GM23338 (cell line): ENCODE results near the gene GRIK5.

Experiments used
- CREB1 ChIP-seq: fragments of 250-450 bp; sonication (Bioruptor Pico); IDR thresholded peaks from 2 replicates; pipeline ENCODE4 v1.5.0; 2020; ENCODE audit warnings: low read depth, mild to moderate bottlenecking, moderate library complexity
- ETS1 ChIP-seq: IDR thresholded peaks from 2 replicates; pipeline ENCODE4 v1.6.1; 2016; ENCODE audit warnings: antibody characterized with exemption
- EZH2 ChIP-seq: fragments of 200-600 bp; sonication (generic); IDR thresholded peaks from one replicate; pipeline ENCODE4 v1.8.0; 2017; ENCODE audit warnings: antibody characterized with exemption, mild to moderate bottlenecking, low read depth; ENCODE audit not compliant: unreplicated experiment
- EZH2phosphoT487 ChIP-seq: fragments of 200-600 bp; sonication (generic); IDR thresholded peaks from one replicate; pipeline ENCODE4 v1.8.1; 2018; ENCODE audit warnings: antibody characterized with exemption; ENCODE audit not compliant: unreplicated experiment
- JUNB ChIP-seq: IDR thresholded peaks from one replicate; pipeline ENCODE4 v1.6.1; 2016; ENCODE audit warnings: antibody characterized with exemption; ENCODE audit not compliant: unreplicated experiment
- POLR2AphosphoS5 ChIP-seq: IDR thresholded peaks from 2 replicates; pipeline ENCODE4 v1.6.1; 2016; ENCODE audit warnings: antibody characterized with exemption, low read depth
- ZNF331 ChIP-seq: fragments of 250-450 bp; sonication (Bioruptor Pico); IDR thresholded peaks from 2 replicates; pipeline ENCODE4 v1.5.0; 2020; ENCODE audit warnings: low read depth, mild to moderate bottlenecking, moderate library complexity
- TF ChIP-seq, protein P1 (sequence below), 2 experiments: fragments of 200-600 bp in 1 of 2; sonication (generic) in 1 of 2; conservative IDR thresholded peaks; 2 replicates each; pipeline versions ENCODE4 v1.5.1 to v1.6.1; 2016 to 2017; ENCODE audit warnings: antibody characterized with exemption in 2 of 2, low read depth in 2 of 2, mild to moderate bottlenecking in 2 of 2, moderate library complexity in 1 of 2
- TF ChIP-seq, protein P2 (sequence below): IDR thresholded peaks from one replicate; pipeline ENCODE4 v1.6.1; 2018; ENCODE audit warnings: antibody characterized with exemption; ENCODE audit not compliant: unreplicated experiment

GRCh38 chr19:41968751-41969595 is 101.0 kb downstream of the GRIK5 start:
- TF ChIP-seq, protein P1, sequence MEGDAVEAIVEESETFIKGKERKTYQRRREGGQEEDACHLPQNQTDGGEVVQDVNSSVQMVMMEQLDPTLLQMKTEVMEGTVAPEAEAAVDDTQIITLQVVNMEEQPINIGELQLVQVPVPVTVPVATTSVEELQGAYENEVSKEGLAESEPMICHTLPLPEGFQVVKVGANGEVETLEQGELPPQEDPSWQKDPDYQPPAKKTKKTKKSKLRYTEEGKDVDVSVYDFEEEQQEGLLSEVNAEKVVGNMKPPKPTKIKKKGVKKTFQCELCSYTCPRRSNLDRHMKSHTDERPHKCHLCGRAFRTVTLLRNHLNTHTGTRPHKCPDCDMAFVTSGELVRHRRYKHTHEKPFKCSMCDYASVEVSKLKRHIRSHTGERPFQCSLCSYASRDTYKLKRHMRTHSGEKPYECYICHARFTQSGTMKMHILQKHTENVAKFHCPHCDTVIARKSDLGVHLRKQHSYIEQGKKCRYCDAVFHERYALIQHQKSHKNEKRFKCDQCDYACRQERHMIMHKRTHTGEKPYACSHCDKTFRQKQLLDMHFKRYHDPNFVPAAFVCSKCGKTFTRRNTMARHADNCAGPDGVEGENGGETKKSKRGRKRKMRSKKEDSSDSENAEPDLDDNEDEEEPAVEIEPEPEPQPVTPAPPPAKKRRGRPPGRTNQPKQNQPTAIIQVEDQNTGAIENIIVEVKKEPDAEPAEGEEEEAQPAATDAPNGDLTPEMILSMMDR (conservative IDR thresholded peaks at IDR 0.05; ENCODE audit: low read depth in 2 of 2) = no peak
- TF ChIP-seq EZH2phosphoT487 = no peak
- TF ChIP-seq, protein P2, sequence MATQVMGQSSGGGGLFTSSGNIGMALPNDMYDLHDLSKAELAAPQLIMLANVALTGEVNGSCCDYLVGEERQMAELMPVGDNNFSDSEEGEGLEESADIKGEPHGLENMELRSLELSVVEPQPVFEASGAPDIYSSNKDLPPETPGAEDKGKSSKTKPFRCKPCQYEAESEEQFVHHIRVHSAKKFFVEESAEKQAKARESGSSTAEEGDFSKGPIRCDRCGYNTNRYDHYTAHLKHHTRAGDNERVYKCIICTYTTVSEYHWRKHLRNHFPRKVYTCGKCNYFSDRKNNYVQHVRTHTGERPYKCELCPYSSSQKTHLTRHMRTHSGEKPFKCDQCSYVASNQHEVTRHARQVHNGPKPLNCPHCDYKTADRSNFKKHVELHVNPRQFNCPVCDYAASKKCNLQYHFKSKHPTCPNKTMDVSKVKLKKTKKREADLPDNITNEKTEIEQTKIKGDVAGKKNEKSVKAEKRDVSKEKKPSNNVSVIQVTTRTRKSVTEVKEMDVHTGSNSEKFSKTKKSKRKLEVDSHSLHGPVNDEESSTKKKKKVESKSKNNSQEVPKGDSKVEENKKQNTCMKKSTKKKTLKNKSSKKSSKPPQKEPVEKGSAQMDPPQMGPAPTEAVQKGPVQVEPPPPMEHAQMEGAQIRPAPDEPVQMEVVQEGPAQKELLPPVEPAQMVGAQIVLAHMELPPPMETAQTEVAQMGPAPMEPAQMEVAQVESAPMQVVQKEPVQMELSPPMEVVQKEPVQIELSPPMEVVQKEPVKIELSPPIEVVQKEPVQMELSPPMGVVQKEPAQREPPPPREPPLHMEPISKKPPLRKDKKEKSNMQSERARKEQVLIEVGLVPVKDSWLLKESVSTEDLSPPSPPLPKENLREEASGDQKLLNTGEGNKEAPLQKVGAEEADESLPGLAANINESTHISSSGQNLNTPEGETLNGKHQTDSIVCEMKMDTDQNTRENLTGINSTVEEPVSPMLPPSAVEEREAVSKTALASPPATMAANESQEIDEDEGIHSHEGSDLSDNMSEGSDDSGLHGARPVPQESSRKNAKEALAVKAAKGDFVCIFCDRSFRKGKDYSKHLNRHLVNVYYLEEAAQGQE = no peak
- no peak for TF ChIP-seq ZNF331
- no peak for TF ChIP-seq JUNB
- no peak for TF ChIP-seq CREB1 (CRISPR knock-in tag)
- TF ChIP-seq EZH2 = no peak
- TF ChIP-seq POLR2AphosphoS5 = no peak
- no peak for TF ChIP-seq ETS1
